GM10248 (cell line): ENCODE data around the gene RBBP6.
A peak's percentile ranks its signal among the peaks of the same experiment; 100 is the strongest.
"Not testable (repeated sequence)": the region's sequence is repeated elsewhere in the genome, so short reads cannot be mapped to it uniquely, and the experiment has no call there.

ENCODE experiments used
- CTCF ChIA-PET: fragments of 300-600 bp; sonication (Branson Sonifier 250); formaldehyde crosslinking; extraction: SDS; loops from one replicate; lab custom pipeline; 2021; ENCODE audit warnings: antibody characterized with exemption; lab: Yijun Ruan, JAX
- POLR2A ChIA-PET: fragments of 350-650 bp; sonication (Branson Sonifier 250); formaldehyde crosslinking; extraction: SDS; loops from one replicate; lab custom pipeline; 2020; ENCODE audit warnings: antibody characterized with exemption; lab: Yijun Ruan, JAX
- DNase-seq: peaks from one replicate; pipeline ENCODE4 v3.0.0; 2012; ENCODE audit errors: extremely low spot score
- CTCF ChIP-seq: IDR thresholded peaks from 2 replicates; pipeline ENCODE4 v1.5.1; 2012; ENCODE audit warnings: mild to moderate bottlenecking, low read depth; ENCODE audit errors: extremely low read depth, missing control alignments, control extremely low read depth

The RBBP6 gene

GRCh38 chr16:24573141-24573540 lies 33.8 kb downstream of the RBBP6 start:
- ChIA-PET POLR2A (interaction anchor here (0.8 kb wide), 1 partner anchor 12 kb away, joined by 3 read pairs; no protein-coding TSS in a partner anchor), CTCF (no interaction called here)
- no peak for TF ChIP-seq CTCF
- no peak for DNase-seq

GRCh38 chr16:24574515-24575485 lies 35.4 kb downstream of the RBBP6 start:
- DNase-seq, POLR2A ChIA-PET, CTCF ChIA-PET: not testable (repeated sequence)

- CTCF ChIA-PET = interaction anchor here (1.3 kb wide), 1 partner anchor 10 kb away, joined by 3 read pairs; no protein-coding TSS in a partner anchor
- DNase-seq, POLR2A ChIA-PET: not testable (repeated sequence)
These were observed 36.4 kb downstream of the RBBP6 start for GRCh38 chr16:24575791-24576190.

GRCh38 chr16:24577167-24577566 lies 37.8 kb downstream of the RBBP6 start:
- CTCF ChIA-PET = interaction anchor here (1.2 kb wide), 2 partner anchors 9 to 19 kb away, joined by 3 to 4 read pairs; no protein-coding TSS in a partner anchor
- POLR2A ChIA-PET = no interaction called here
- TF ChIP-seq CTCF = no peak
- DNase-seq = no peak

GRCh38 chr16:24580665-24581064 lies 41.3 kb downstream of the RBBP6 start:
- ChIA-PET CTCF (interaction anchor here (0.6 to 1.3 kb wide), 4 partner anchors 24 to 703 kb away, joined by 3 to 4 read pairs (median 3); no protein-coding TSS in a partner anchor), POLR2A (no interaction called here)
- peak; percentile 24 for DNase-seq
- TF ChIP-seq CTCF = peak; percentile 15

- POLR2A ChIA-PET = no interaction called here
- CTCF ChIA-PET = no interaction called here
- no peak for DNase-seq
- no peak for TF ChIP-seq CTCF
These were observed 44.1 kb downstream of the RBBP6 start for GRCh38 chr16:24583494-24583893.

GRCh38 chr16:24589997-24590396 lies 50.6 kb downstream of the RBBP6 start:
- POLR2A ChIA-PET = no interaction called here
- CTCF ChIA-PET = no interaction called here
- no peak for TF ChIP-seq CTCF
- DNase-seq = no peak
